Measurements from ENCODE around the gene NEK11. TPM values are rescaled to one million over a fixed set of nuclear protein-coding genes. Genes with fewer than 3 reads are reported as not detected.

The NEK11 gene
- total RNA-seq, 1 experiment from 2014 or later, result 9.5 TPM

- in situ Hi-C loops (cut with HindIII; ENCODE audit: low pct_unique_long_range_greater_than_20kb, low sequenced_read_pairs), result no loop called here
- intact Hi-C loops (cut with micrococcal nuclease; ENCODE audit: unreplicated experiment), result no loop called here
- TF ChIP-seq REST (IDR thresholded peaks at IDR 0.05; ENCODE audit: insufficient read depth in 1 of 2, low read depth in 2 of 2, low read length in 1 of 2) (no peak), CTCF (IDR thresholded peaks at IDR 0.05) (no peak)
- ATAC-seq, result no peak
- H3K27ac ChIP-seq (ENCODE audit: low read length), result no peak overlapping the region
- POLR2A ChIA-PET, result no interaction called here
- no peaks in the 10 kb centered on the region for H3K36me3 ChIP-seq (ENCODE audit: control insufficient read depth, insufficient read depth, low read length)
- H3K4me3 ChIP-seq (ENCODE audit: low read depth in 2 of 2, low read length in 2 of 2), result no peak overlapping the region
- CTCF ChIA-PET, result no interaction called here
- H3K27me3 ChIP-seq (ENCODE audit: control insufficient read depth, insufficient read depth, low read length), result no peaks in the 10 kb centered on the region
- BruUV-seq (replicated peaks), result no TSS peak
- DNase-seq (ENCODE audit: low read depth, low spot score), result no peak
- H3K4me1 ChIP-seq (ENCODE audit: control insufficient read depth, insufficient read depth, low read length), result no peaks in the 10 kb centered on the region
- no peaks in the 10 kb centered on the region for H3K9me3 ChIP-seq (ENCODE audit: control insufficient read depth, insufficient read depth, low read depth, low read length)
Observed at GRCh38 chr3:131261104-131261503, 234.4 kb downstream of the NEK11 start.

- in situ Hi-C loops (cut with HindIII; ENCODE audit: low pct_unique_long_range_greater_than_20kb, low sequenced_read_pairs), result no loop called here
- Histone ChIP-seq H3K27ac (ENCODE audit: low read length) (no peak overlapping the region), H3K27me3 (ENCODE audit: control insufficient read depth, insufficient read depth, low read length) (no peaks in the 10 kb centered on the region), H3K4me3 (ENCODE audit: low read depth in 2 of 2, low read length in 2 of 2) (no peak overlapping the region), H3K9me3 (ENCODE audit: control insufficient read depth, insufficient read depth, low read depth, low read length) (no peaks in the 10 kb centered on the region), H3K4me1 (ENCODE audit: control insufficient read depth, insufficient read depth, low read length) (no peaks in the 10 kb centered on the region), H3K36me3 (ENCODE audit: control insufficient read depth, insufficient read depth, low read length) (no peaks in the 10 kb centered on the region)
- ChIA-PET POLR2A (no interaction called here), CTCF (no interaction called here)
- BruUV-seq (replicated peaks), result no TSS peak
- ATAC-seq (no peak), DNase-seq (ENCODE audit: low read depth, low spot score) (no peak)
- intact Hi-C loops (cut with micrococcal nuclease; ENCODE audit: unreplicated experiment), result no loop called here
- TF ChIP-seq CTCF (IDR thresholded peaks at IDR 0.05) (no peak), REST (IDR thresholded peaks at IDR 0.05; ENCODE audit: insufficient read depth in 1 of 2, low read depth in 2 of 2, low read length in 1 of 2) (no peak), SIN3A (IDR thresholded peaks at IDR 0.05; ENCODE audit: borderline replicate concordance, insufficient read depth, low read depth, low read length) (no peak), POLR2AphosphoS5 (IDR thresholded peaks at IDR 0.05; ENCODE audit: low read depth, low read length) (no peak), TCF7L2 (IDR thresholded peaks at IDR 0.05; ENCODE audit: low read depth, low read length) (no peak)
Observed at GRCh38 chr3:131275556-131275955, 248.9 kb downstream of the NEK11 start.

Data from Panc1 (cell line).